GM12878 (cell line): ENCODE measurements around the gene SLC2A4. TPM values are rescaled to one million over a fixed set of nuclear protein-coding genes. Genes with fewer than 3 reads are reported as not detected.

ENCODE experiments used
- BHLHE40 ChIP-seq, 2 experiments: fragments of 450-650 bp in 1 of 2; IDR thresholded peaks; 2 replicates each; pipeline ENCODE4 v1.6.1; 2011 to 2017; ENCODE audit warnings: low read depth in 2 of 2, borderline replicate concordance in 1 of 2, improper control_type of control experiment in 1 of 2, low read length in 1 of 2, mild to moderate bottlenecking in 1 of 2
- CHD1 ChIP-seq: IDR thresholded peaks from 2 replicates; pipeline ENCODE4 v1.6.1; 2012; ENCODE audit warnings: low read depth, low read length, improper control_type of control experiment
- CHD2 ChIP-seq: IDR thresholded peaks from 2 replicates; pipeline ENCODE4 v1.6.1; 2011; ENCODE audit warnings: low read depth, low read length, improper control_type of control experiment, borderline replicate concordance
- IKZF1 ChIP-seq: fragments of 450-650 bp; conservative IDR thresholded peaks from 2 replicates; pipeline ENCODE4 v1.6.1; 2017; ENCODE audit warnings: antibody characterized with exemption, mild to moderate bottlenecking
- IRF3 ChIP-seq: fragments of 450-650 bp; IDR thresholded peaks from 2 replicates; pipeline ENCODE4 v1.6.1; 2014; ENCODE audit warnings: mild to moderate bottlenecking
- JUNB ChIP-seq: IDR thresholded peaks from 2 replicates; pipeline ENCODE4 v1.6.1; 2016; ENCODE audit warnings: antibody characterized with exemption, mild to moderate bottlenecking
- KDM1A ChIP-seq: fragments of 200-600 bp; sonication (generic); IDR thresholded peaks from 2 replicates; pipeline ENCODE4 v1.6.1; 2016; ENCODE audit warnings: borderline replicate concordance
- MLLT1 ChIP-seq: fragments of 450-650 bp; IDR thresholded peaks from 2 replicates; pipeline ENCODE4 v1.6.1; 2016; ENCODE audit warnings: mild to moderate bottlenecking
- PAX5 ChIP-seq: IDR thresholded peaks from 2 replicates; pipeline ENCODE4 v1.6.1; 2011; ENCODE audit warnings: low read depth, low read length, borderline replicate concordance
- RAD21 ChIP-seq: IDR thresholded peaks from 2 replicates; pipeline ENCODE4 v1.6.1; 2011; ENCODE audit warnings: mild to moderate bottlenecking, low read depth, low read length, moderate library complexity; ENCODE audit not compliant: insufficient read depth
- SIN3A ChIP-seq: IDR thresholded peaks from 2 replicates; pipeline ENCODE4 v1.6.1; 2012; ENCODE audit warnings: low read depth, low read length, improper control_type of control experiment
- SP1 ChIP-seq: IDR thresholded peaks from one replicate; pipeline ENCODE4 v1.6.1; 2011; ENCODE audit warnings: low read depth, low read length
- ZNF687 ChIP-seq: fragments of 450-650 bp; IDR thresholded peaks from 2 replicates; pipeline ENCODE4 v1.6.1; 2017; ENCODE audit warnings: mild to moderate bottlenecking, moderate library complexity
- polyA plus RNA-seq, 11 experiments: library from polyadenylated mRNA; depleted of rRNA in 4 of 11; unstranded in 6 of 11; stranded (reverse) in 5 of 11; fragments of >200 nt; fragmentation: Nextera tagmentation in 4 of 11; fragmentation: Illumina TruSeq in 1 of 11; extraction: Ambion mirVana in 4 of 11; extraction: Trizol in 1 of 11; gene quantifications; 1 replicate in 1 of 11; 2 replicates in 10 of 11; pipeline versions ENCODE4 v1.2.1 to v1.2.3, GENCODE V29; 2011 to 2016; ENCODE audit warnings: inconsistent platforms in 2 of 11, missing spikeins in 2 of 11, low read depth in 1 of 11
- total RNA-seq, 4 experiments: library from RNA; depleted of rRNA in 3 of 4; stranded (reverse); fragments of >200 nt in 3 of 4; fragmentation: Illumina TruSeq in 1 of 4; extraction: Trizol in 1 of 4; gene quantifications; 2 replicates each; pipeline versions ENCODE4 v1.2.1 to v1.2.3, GENCODE V29; 2013 to 2021

SLC2A4 gene
- total and polyA plus RNA-seq, 10 of the 15 experiments (the other 5 are each of a cell fraction or from before 2014, with no cell fraction given): 0.03 to 0.23 (median 0.04) TPM; not detected in 4

GRCh38 chr17:7241783-7242716 is 39.5 kb upstream of the SLC2A4 start, which contains the start of gene GABARAP (continued):
- TF ChIP-seq ZNF687 (0 out of 2 replicates have a peak, but pooled peaks have one; percentile 35), SIN3A (no peak), BHLHE40 (IDR thresholded peaks at IDR 0.05; ENCODE audit: borderline replicate concordance in 1 of 2, low read depth in 2 of 2, low read length in 1 of 2) (peak; percentile 53 to 72; a peak in 3 of 4 replicates), MLLT1 (no peak), CHD1 (no peak), KDM1A (no peak), PAX5 (no peak), IRF3 (no peak), RAD21 (no peak), SP1 (peak; percentile 36), JUNB (no peak; the same call in 1 of the 2 replicates), CHD2 (peak; percentile 85), IKZF1 (no peak; the same call in 1 of the 2 replicates)
- TF ChIP-seq, all 136 proteins: peak for 22
